ENCODE data around the gene WWP2. TPM values are rescaled to one million over a fixed set of nuclear protein-coding genes. Genes with fewer than 3 reads are reported as not detected.

WWP2 gene
- total RNA-seq, 2 donors from 2014 or later = 34.8 to 78.8 TPM

DNA sequence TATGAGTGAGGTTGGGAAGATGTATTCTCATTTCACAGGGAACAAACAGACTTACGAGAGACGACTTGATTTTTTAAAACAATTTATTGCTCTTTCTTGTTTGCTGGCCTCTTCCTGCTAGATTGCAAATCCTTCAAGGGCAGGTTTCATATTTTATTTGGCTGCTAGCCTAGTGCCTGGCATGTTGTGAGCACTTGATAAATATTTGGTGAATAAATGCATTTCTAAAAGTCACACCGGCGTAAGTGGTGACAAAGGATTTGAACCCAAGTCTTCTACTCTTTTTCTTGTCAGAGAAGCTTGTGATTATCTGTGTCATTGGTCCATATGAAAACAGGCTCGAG, 1.4 kb downstream of the WWP2 start:
- intact Hi-C loops (cut with DNase I) = no loop called here
- Histone ChIP-seq H3K36me3 (replicated peaks in 1 of 2; ENCODE audit: insufficient read depth in 1 of 2, low read depth in 2 of 2) (no peaks in the 10 kb centered on the region), H3K4me3 (no peak overlapping the region), H3K27me3 (no peaks in the 10 kb centered on the region), H3K27ac (peak overlapping the region; percentile 47 to 96 (median 85)), H3K4me1 (peaks cover 41% of the 10 kb centered on the region), H3K9me3 (no peaks in the 10 kb centered on the region)
- no peak for TF ChIP-seq POLR2A (IDR thresholded peaks at IDR 0.05)
- TF ChIP-seq CTCF (IDR thresholded peaks at IDR 0.05) = no peak
- ATAC-seq (peak; percentile 26), DNase-seq (peak; percentile 34 to 68 (median 46))
- WGBS, 2 donors = 14 to 18% methylated on average over 5 of the region's 5 CpGs

DNA sequence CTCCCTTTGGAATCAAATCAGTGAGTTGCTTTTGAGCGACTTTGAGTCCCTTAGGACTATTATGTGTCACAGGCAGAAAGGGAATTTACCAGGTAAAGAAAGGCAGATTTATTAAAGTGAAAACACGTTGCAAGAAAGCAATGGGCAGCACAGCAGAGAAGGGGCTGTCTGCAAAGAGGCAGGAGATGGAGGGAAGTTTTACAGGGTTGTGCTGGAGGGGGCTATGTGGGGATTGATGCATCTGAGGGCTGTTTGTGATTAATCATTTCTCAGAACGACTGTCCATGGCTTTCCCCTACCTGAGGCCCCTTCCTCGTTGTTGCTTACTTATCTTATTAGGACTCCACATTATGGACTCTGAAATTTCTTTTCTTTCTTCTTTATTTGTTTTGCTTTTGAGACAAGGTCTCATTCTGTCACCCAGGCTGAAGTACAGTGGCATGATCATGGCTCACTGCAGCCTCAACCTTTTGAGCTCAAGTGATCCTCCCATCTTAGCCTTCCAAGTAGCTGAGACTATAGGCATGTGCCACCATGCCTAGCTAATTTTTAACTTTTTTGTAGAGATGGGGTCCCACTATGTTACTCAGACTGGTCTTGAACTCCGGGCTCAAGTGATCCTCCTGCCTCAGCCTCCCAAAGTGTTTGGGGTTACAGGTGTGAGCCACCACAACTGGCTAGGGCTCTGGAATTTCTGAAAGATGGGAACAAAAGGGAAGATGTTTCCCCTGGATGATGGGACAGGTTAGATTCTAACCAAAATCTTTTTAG, 5.5 kb downstream of the WWP2 start:
- intact Hi-C loops (cut with DNase I) = no loop called here
- ATAC-seq = no peak
- whole genome bisulfite sequencing, 2 donors = 67 to 72% methylated on average over 5 of the region's 5 CpGs
- Histone ChIP-seq H3K4me1 (peaks cover 64% of the 10 kb centered on the region), H3K27ac (no peak overlapping the region), H3K9me3 (no peaks in the 10 kb centered on the region), H3K27me3 (no peaks in the 10 kb centered on the region), H3K4me3 (no peak overlapping the region), H3K36me3 (replicated peaks in 1 of 2; ENCODE audit: insufficient read depth in 1 of 2, low read depth in 2 of 2) (no peaks in the 10 kb centered on the region)
- TF ChIP-seq POLR2A (IDR thresholded peaks at IDR 0.05) (no peak), CTCF (IDR thresholded peaks at IDR 0.05) (no peak)
- no peak for DNase-seq

GRCh38 chr16:69768666-69769065, 6.5 kb downstream of the WWP2 start:
- H3K4me3 ChIP-seq = no peak overlapping the region
- no peaks in the 10 kb centered on the region for H3K27me3 ChIP-seq
- intact Hi-C loops (cut with DNase I) = no loop called here
- no peaks in the 10 kb centered on the region for H3K9me3 ChIP-seq
- no peak overlapping the region for H3K27ac ChIP-seq
- no peak for ATAC-seq
- DNase-seq = no peak
- no peaks in the 10 kb centered on the region for H3K36me3 ChIP-seq (replicated peaks in 1 of 2; ENCODE audit: insufficient read depth in 1 of 2, low read depth in 2 of 2)
- peaks cover 69% of the 10 kb centered on the region for H3K4me1 ChIP-seq
- no peak for TF ChIP-seq POLR2A (IDR thresholded peaks at IDR 0.05)
- no peak for TF ChIP-seq CTCF (IDR thresholded peaks at IDR 0.05)
- 81 to 93% methylated on average over 6 of the region's 6 CpGs for WGBS, 2 donors

- TF ChIP-seq POLR2A (IDR thresholded peaks at IDR 0.05) = no peak
- no peak for TF ChIP-seq CTCF (IDR thresholded peaks at IDR 0.05)
- ATAC-seq (no peak), DNase-seq (no peak)
- intact Hi-C loops (cut with DNase I) = no loop called here
- H3K4me3 ChIP-seq = no peak overlapping the region
- H3K27ac ChIP-seq = no peak overlapping the region
- WGBS, 2 donors = 36 to 50% methylated on average over 2 of the region's 2 CpGs
- no peaks in the 10 kb centered on the region for H3K9me3 ChIP-seq
- no peaks in the 10 kb centered on the region for H3K27me3 ChIP-seq
- peaks cover 63% of the 10 kb centered on the region for H3K4me1 ChIP-seq
- no peaks in the 10 kb centered on the region for H3K36me3 ChIP-seq (replicated peaks in 1 of 2; ENCODE audit: insufficient read depth in 1 of 2, low read depth in 2 of 2)
These were observed 7.3 kb downstream of the WWP2 start for GRCh38 chr16:69769404-69769803.

DNA sequence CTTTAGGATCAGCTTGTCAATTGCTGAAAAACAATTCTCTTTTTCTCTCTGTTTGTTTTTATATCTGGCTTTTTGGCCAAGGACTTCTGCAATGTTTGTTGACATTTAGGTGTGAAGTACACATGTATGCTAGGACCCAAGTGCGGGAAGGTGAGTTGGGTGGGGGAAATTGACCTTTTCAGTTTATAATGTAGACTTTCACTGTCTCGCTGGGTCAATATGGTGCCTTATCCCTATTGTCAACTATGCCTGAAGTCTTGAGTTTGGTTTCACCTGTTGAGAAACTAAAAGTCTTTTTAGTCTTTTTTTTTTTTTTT, 9.5 kb downstream of the WWP2 start:
- no peak for DNase-seq
- Histone ChIP-seq H3K9me3 (no peaks in the 10 kb centered on the region), H3K27me3 (no peaks in the 10 kb centered on the region), H3K4me1 (peaks cover 57% of the 10 kb centered on the region), H3K36me3 (replicated peaks in 1 of 2; ENCODE audit: insufficient read depth in 1 of 2, low read depth in 2 of 2) (no peaks in the 10 kb centered on the region), H3K4me3 (no peak overlapping the region), H3K27ac (peak overlapping the region; percentile 49 to 74 (median 55))
- intact Hi-C loops (cut with DNase I) = no loop called here
- TF ChIP-seq POLR2A (IDR thresholded peaks at IDR 0.05) = no peak
- no peak for TF ChIP-seq CTCF (IDR thresholded peaks at IDR 0.05)
- ATAC-seq = peak; percentile 42
- 26 to 47% methylated on average over 2 of the region's 2 CpGs for WGBS, 2 donors

All from body of pancreas (tissue), 4 donors.